Neural cell (in vitro differentiated cells): Measurements from ENCODE around the gene IL17B. TPM values are rescaled to one million over a fixed set of nuclear protein-coding genes. Genes with fewer than 3 reads are reported as not detected.

ENCODE experiments used
- H2AFZ ChIP-seq: fragments of 200-600, 300-800 bp; sonication (generic), shearing (Covaris generic); 2 replicates; pipeline ENCODE4 v1.6.0; 2014; ENCODE audit warnings: low read depth, mild to moderate bottlenecking, antibody characterized with exemption, low read length, moderate library complexity
- H3F3A ChIP-seq: fragments of 200-600 bp; shearing (Covaris generic); 2 replicates; pipeline ENCODE4 v1.6.1; 2016; ENCODE audit warnings: mild to moderate bottlenecking, moderate library complexity, mixed read lengths, antibody characterized with exemption, low read length; ENCODE audit not compliant: insufficient read depth, poor library complexity, severe bottlenecking
- H3K27ac ChIP-seq: fragments of 200-600, 300-800 bp; sonication (generic), shearing (Covaris generic); 2 replicates; pipeline ENCODE4 v1.5.1; 2014; ENCODE audit warnings: mild to moderate bottlenecking, low read length, moderate library complexity
- H3K27me3 ChIP-seq: fragments of 300-800, 200-600 bp; sonication (generic), shearing (Covaris generic); 2 replicates; pipeline ENCODE4 v1.6.0; 2014; ENCODE audit warnings: mild to moderate bottlenecking, low read depth, low read length, moderate library complexity; ENCODE audit not compliant: insufficient read depth
- H3K36me3 ChIP-seq: fragments of 300-800, 200-600 bp; sonication (generic), shearing (Covaris generic); 2 replicates; pipeline ENCODE4 v1.5.1; 2014; ENCODE audit warnings: mild to moderate bottlenecking, antibody characterized with exemption, low read length, moderate library complexity; ENCODE audit not compliant: insufficient read depth
- H3K4me2 ChIP-seq: fragments of 300-800, 200-600 bp; sonication (generic), shearing (Covaris generic); 2 replicates; pipeline ENCODE4 v1.6.0; 2014; ENCODE audit warnings: mild to moderate bottlenecking, low read length
- H3K4me3 ChIP-seq: fragments of 300-800, 200-600 bp; sonication (generic), shearing (Covaris generic); 2 replicates; pipeline ENCODE4 v1.5.1; 2014; ENCODE audit warnings: mild to moderate bottlenecking, low read length, moderate library complexity
- H3K79me2 ChIP-seq: fragments of 200-600 bp; shearing (Covaris generic); replicated peaks from 2 replicates; pipeline ENCODE4 v1.6.0; 2014; ENCODE audit warnings: mild to moderate bottlenecking, low read length, moderate library complexity; ENCODE audit not compliant: insufficient read depth
- H3K9ac ChIP-seq: fragments of 300-800, 200-600 bp; sonication (generic), shearing (Covaris generic); 2 replicates; pipeline ENCODE4 v1.6.1; 2016; ENCODE audit warnings: mild to moderate bottlenecking, low read length, mixed read lengths
- H3K9me2 ChIP-seq: fragments of 200-600 bp; shearing (Covaris generic); 2 replicates; pipeline ENCODE4 v1.6.1; 2016; ENCODE audit warnings: mild to moderate bottlenecking, low read length, mixed read lengths; ENCODE audit not compliant: insufficient read depth
- H3K9me3 ChIP-seq: fragments of 200-600, 300-800 bp; sonication (generic), shearing (Covaris generic); 2 replicates; pipeline ENCODE4 v1.6.1; 2016; ENCODE audit warnings: mild to moderate bottlenecking, mixed run types, low read length, moderate library complexity, mixed read lengths
- H4K20me1 ChIP-seq: fragments of 200-600 bp; shearing (Covaris generic); 2 replicates; pipeline ENCODE4 v1.6.1; 2016; ENCODE audit warnings: mild to moderate bottlenecking, mixed run types; ENCODE audit not compliant: insufficient read depth
- EP300 ChIP-seq: fragments of 450-650 bp; conservative IDR thresholded peaks from 2 replicates; pipeline ENCODE4 v1.6.1; 2014; ENCODE audit warnings: antibody characterized with exemption, mild to moderate bottlenecking, moderate library complexity; ENCODE audit not compliant: poor library complexity, severe bottlenecking
- EZH2 ChIP-seq: fragments of 200-600, 300-800 bp; shearing (Covaris generic), sonication (generic); IDR thresholded peaks from 2 replicates; pipeline ENCODE4 v1.6.1; 2014; ENCODE audit warnings: antibody characterized with exemption, low read length, borderline replicate concordance, mild to moderate bottlenecking; ENCODE audit not compliant: insufficient read depth, poor library complexity, severe bottlenecking
- MXI1 ChIP-seq: fragments of 450-650 bp; conservative IDR thresholded peaks from 2 replicates; pipeline ENCODE4 v1.6.1; 2014; ENCODE audit warnings: antibody characterized with exemption, mild to moderate bottlenecking; ENCODE audit not compliant: poor library complexity, severe bottlenecking
- POLR2AphosphoS5 ChIP-seq: IDR thresholded peaks from 2 replicates; pipeline ENCODE4 v1.6.1; 2012
- RAD21 ChIP-seq: fragments of 450-650 bp; conservative IDR thresholded peaks from 2 replicates; pipeline ENCODE4 v1.6.1; 2014; ENCODE audit warnings: antibody characterized with exemption, mild to moderate bottlenecking, moderate library complexity
- SMC3 ChIP-seq: fragments of 450-650 bp; conservative IDR thresholded peaks from 2 replicates; pipeline ENCODE4 v1.6.1; 2014; ENCODE audit warnings: antibody characterized with exemption, mild to moderate bottlenecking, moderate library complexity; ENCODE audit not compliant: poor library complexity
- TAF1 ChIP-seq: IDR thresholded peaks from 2 replicates; pipeline ENCODE4 v1.6.1; 2012; ENCODE audit warnings: low read depth
- polyA plus RNA-seq: library from polyadenylated mRNA; depleted of rRNA; stranded (reverse); fragments of >200 nt; gene quantifications from 2 replicates; pipeline ENCODE4 v1.2.3, GENCODE V29; 2014
- TF ChIP-seq, protein P1 (sequence below): IDR thresholded peaks from 2 replicates; pipeline ENCODE4 v1.6.1; 2012; ENCODE audit warnings: borderline replicate concordance
- TF ChIP-seq, protein P2 (sequence below): fragments of 450-650 bp; IDR thresholded peaks from 2 replicates; pipeline ENCODE4 v1.5.1; 2014; ENCODE audit warnings: antibody characterized with exemption, mild to moderate bottlenecking, moderate library complexity; ENCODE audit not compliant: poor library complexity, severe bottlenecking

The IL17B gene
- polyA plus RNA-seq, 1 donor from 2014 or later: not detected

DNA sequence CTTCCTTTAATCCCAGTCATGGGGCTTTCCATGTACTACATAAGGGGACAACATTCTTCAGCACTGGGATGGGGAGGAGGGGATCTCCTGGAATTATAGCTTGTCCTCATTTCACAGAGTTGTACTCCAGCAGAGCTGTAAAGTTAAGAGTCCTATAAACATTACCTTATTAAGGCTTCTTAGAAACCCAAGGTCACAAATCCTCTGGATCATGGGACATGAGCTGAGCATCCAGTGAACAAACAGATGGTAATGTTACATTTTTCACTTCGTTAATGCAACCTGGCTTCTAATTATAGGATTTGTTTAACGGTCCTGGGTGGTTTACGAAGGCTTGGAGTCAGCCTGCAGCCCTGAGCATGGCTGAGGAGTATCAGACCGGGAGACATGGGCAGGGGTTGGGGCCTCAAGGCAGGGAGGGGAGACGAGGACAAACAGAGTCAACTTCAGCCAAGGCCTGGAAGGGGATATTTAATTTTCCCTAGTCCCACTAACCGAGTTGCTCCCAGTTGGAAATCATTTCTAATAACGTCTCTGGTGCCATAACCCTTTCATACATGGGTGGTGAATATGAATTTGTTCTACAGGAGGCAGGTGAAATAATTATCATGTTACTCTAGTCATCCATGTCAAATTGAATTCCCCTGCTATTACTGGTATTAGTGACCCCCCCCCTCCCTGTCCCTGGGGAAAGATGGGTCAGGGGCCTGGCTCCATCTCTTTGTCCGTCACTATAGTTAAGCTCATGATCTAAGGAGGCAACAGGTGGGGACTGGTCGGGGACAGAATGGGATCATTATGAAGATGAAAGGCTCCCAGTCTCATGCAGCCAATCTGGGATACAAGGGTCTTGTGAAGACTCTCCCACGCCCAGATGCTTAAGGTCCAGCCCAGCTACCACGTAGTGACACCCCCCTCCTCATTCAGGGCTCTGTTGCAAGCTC lies 10.7 kb upstream of the IL17B start:
- Histone ChIP-seq H3K9me3 (no peaks in the 10 kb centered on the region), H3K4me2 (no peak overlapping the region), H3K27me3 (no peaks in the 10 kb centered on the region), H3K79me2 (no peaks in the 10 kb centered on the region), H3K36me3 (no peaks in the 10 kb centered on the region), H3K9me2 (no peaks in the 10 kb centered on the region), H2AFZ (no peak overlapping the region), H3K27ac (no peak overlapping the region), H4K20me1 (no peaks in the 10 kb centered on the region), H3K9ac (no peak overlapping the region), H3F3A (no peaks in the 10 kb centered on the region), H3K4me3 (no peak overlapping the region)
- TF ChIP-seq MXI1 (no peak), RAD21 (no peak), EP300 (no peak), EZH2 (no peak), SMC3 (no peak), TAF1 (no peak), POLR2AphosphoS5 (no peak)
- TF ChIP-seq, protein P1, sequence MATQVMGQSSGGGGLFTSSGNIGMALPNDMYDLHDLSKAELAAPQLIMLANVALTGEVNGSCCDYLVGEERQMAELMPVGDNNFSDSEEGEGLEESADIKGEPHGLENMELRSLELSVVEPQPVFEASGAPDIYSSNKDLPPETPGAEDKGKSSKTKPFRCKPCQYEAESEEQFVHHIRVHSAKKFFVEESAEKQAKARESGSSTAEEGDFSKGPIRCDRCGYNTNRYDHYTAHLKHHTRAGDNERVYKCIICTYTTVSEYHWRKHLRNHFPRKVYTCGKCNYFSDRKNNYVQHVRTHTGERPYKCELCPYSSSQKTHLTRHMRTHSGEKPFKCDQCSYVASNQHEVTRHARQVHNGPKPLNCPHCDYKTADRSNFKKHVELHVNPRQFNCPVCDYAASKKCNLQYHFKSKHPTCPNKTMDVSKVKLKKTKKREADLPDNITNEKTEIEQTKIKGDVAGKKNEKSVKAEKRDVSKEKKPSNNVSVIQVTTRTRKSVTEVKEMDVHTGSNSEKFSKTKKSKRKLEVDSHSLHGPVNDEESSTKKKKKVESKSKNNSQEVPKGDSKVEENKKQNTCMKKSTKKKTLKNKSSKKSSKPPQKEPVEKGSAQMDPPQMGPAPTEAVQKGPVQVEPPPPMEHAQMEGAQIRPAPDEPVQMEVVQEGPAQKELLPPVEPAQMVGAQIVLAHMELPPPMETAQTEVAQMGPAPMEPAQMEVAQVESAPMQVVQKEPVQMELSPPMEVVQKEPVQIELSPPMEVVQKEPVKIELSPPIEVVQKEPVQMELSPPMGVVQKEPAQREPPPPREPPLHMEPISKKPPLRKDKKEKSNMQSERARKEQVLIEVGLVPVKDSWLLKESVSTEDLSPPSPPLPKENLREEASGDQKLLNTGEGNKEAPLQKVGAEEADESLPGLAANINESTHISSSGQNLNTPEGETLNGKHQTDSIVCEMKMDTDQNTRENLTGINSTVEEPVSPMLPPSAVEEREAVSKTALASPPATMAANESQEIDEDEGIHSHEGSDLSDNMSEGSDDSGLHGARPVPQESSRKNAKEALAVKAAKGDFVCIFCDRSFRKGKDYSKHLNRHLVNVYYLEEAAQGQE: no peak
- TF ChIP-seq, protein P2, sequence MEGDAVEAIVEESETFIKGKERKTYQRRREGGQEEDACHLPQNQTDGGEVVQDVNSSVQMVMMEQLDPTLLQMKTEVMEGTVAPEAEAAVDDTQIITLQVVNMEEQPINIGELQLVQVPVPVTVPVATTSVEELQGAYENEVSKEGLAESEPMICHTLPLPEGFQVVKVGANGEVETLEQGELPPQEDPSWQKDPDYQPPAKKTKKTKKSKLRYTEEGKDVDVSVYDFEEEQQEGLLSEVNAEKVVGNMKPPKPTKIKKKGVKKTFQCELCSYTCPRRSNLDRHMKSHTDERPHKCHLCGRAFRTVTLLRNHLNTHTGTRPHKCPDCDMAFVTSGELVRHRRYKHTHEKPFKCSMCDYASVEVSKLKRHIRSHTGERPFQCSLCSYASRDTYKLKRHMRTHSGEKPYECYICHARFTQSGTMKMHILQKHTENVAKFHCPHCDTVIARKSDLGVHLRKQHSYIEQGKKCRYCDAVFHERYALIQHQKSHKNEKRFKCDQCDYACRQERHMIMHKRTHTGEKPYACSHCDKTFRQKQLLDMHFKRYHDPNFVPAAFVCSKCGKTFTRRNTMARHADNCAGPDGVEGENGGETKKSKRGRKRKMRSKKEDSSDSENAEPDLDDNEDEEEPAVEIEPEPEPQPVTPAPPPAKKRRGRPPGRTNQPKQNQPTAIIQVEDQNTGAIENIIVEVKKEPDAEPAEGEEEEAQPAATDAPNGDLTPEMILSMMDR: no peak

DNA sequence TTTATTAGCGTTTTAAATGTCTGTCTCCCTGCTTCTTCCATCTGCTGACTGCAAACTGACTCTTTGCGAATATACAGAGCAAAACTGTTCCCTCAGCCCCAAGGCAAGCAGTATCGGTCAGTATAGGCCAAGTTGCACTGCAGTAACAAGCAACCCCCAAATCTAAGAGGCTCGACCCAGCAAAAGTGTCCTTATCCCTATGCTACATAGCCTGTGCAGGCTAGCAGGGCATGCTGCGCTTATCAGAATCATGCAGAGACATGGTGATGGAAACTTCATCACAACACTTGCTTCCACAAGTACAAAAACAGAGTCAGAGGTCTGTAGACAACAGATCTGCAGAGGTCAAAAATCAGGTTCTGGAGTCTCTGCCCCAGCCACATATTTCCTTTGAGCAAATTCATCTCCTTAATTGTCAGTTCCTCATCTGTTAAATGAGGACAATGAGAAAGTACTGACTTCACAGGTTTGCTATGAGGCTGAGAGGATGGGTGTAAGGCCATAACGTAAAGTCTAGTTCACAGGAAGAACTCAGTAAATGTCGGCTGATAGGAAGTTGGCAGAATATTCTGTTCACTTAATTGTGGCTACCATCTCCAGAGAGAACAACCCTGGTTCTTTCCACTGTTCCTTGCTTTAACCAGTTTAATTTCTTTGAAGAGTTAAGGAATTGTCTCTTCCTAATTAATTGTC lies 9.6 kb upstream of the IL17B start:
- Histone ChIP-seq H3K9ac (no peak overlapping the region), H4K20me1 (no peaks in the 10 kb centered on the region), H3K4me2 (no peak overlapping the region), H3K9me3 (no peaks in the 10 kb centered on the region), H3K36me3 (no peaks in the 10 kb centered on the region), H3K9me2 (no peaks in the 10 kb centered on the region), H2AFZ (no peak overlapping the region), H3K4me3 (no peak overlapping the region), H3K79me2 (no peaks in the 10 kb centered on the region), H3F3A (no peaks in the 10 kb centered on the region), H3K27ac (no peak overlapping the region), H3K27me3 (no peaks in the 10 kb centered on the region)
- no peak for TF ChIP-seq TAF1
- no peak for TF ChIP-seq RAD21
- TF ChIP-seq MXI1: no peak
- TF ChIP-seq EP300: no peak
- no peak for TF ChIP-seq POLR2AphosphoS5
- TF ChIP-seq, protein P2: no peak
- no peak for TF ChIP-seq EZH2
